ENCODE measurements around the gene NCL. TPM values are rescaled to one million over a fixed set of nuclear protein-coding genes. Genes with fewer than 3 reads are reported as not detected.

The NCL gene
- total RNA-seq, 1 donor from 2014 or later = 603 TPM

GRCh38 chr2:231415029-231415428, 49.3 kb downstream of the NCL start:
- Histone ChIP-seq H3K27ac (ENCODE audit: low read depth, low read length) (no peak overlapping the region), H3K36me3 (ENCODE audit: insufficient read depth, low read length) (no peaks in the 10 kb centered on the region), H3K4me2 (ENCODE audit: low read length) (no peak overlapping the region), H2AFZ (ENCODE audit: low read depth, low read length) (no peak overlapping the region), H3K4me1 (ENCODE audit: insufficient read depth, low read length) (peaks cover 5% of the 10 kb centered on the region), H3K79me2 (ENCODE audit: insufficient read depth, low read length) (no peaks in the 10 kb centered on the region), H3K4me3 (ENCODE audit: insufficient read depth, low read depth, low read length) (no peak overlapping the region), H3K9me3 (ENCODE audit: insufficient read depth, low read depth, low read length) (no peaks in the 10 kb centered on the region), H3K9ac (ENCODE audit: low read length) (no peak overlapping the region), H4K20me1 (ENCODE audit: insufficient read depth, low read length) (no peaks in the 10 kb centered on the region), H3K27me3 (ENCODE audit: insufficient read depth, low read length) (no peaks in the 10 kb centered on the region)
- no peak overlapping the region for H3K27ac Mint-ChIP-seq (ENCODE audit: unreplicated experiment)
- H3K27me3 Mint-ChIP-seq (ENCODE audit: low read depth, unreplicated experiment) = peaks cover 9% of the 10 kb centered on the region
- TF ChIP-seq CTCF (IDR thresholded peaks at IDR 0.05; ENCODE audit: insufficient read depth, low read depth, low read length) = no peak
- no peak for TF ChIP-seq EZH2 (IDR thresholded peaks at IDR 0.05; ENCODE audit: insufficient read depth, low read length)
- peaks cover 5% of the 10 kb centered on the region for H3K4me1 Mint-ChIP-seq (ENCODE audit: low read depth, unreplicated experiment)
- no peaks in the 10 kb centered on the region for H3K36me3 Mint-ChIP-seq (ENCODE audit: low read depth, unreplicated experiment)
- FAIRE-seq (no peak), DNase-seq (ENCODE audit: low read depth) (no peak)
- H3K9me3 Mint-ChIP-seq (ENCODE audit: unreplicated experiment) = peaks cover 3% of the 10 kb centered on the region
- no peak overlapping the region for H3K4me3 Mint-ChIP-seq (ENCODE audit: unreplicated experiment)

DNA sequence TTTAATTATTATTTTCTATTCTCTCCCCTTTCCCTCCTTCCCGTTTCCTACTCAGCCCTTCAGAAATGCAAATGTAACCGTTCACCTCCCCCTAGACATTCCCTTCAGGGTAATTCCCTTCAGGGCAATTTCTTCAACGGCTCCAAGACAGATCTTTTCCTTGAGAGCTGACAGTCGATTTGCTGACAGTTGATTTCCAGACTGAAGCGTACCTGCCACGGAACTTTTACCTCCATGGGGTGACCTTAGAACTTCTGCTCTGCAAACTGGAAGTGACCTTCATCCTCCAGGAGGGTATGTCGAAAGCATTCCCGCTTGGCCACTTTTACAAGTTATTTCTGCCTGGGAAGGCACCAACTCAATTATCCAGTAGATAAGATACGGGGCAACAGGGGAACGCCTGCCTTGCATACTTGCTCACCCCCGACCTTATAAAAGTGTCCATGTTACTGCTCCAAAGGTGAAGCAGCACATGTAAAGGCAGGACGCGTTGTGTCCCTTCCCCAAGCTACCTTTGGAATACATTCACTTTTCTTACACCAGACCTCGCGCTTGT, 50.3 kb downstream of the NCL start:
- Mint-ChIP-seq H3K9me3 (ENCODE audit: unreplicated experiment) (peaks cover 3% of the 10 kb centered on the region), H3K27me3 (ENCODE audit: low read depth, unreplicated experiment) (peaks cover 6% of the 10 kb centered on the region), H3K4me1 (ENCODE audit: low read depth, unreplicated experiment) (peaks cover 5% of the 10 kb centered on the region), H3K36me3 (ENCODE audit: low read depth, unreplicated experiment) (no peaks in the 10 kb centered on the region), H3K4me3 (ENCODE audit: unreplicated experiment) (no peak overlapping the region), H3K27ac (ENCODE audit: unreplicated experiment) (no peak overlapping the region)
- no peak overlapping the region for H2AFZ ChIP-seq (ENCODE audit: low read depth, low read length)
- no peaks in the 10 kb centered on the region for H3K36me3 ChIP-seq (ENCODE audit: insufficient read depth, low read length)
- no peaks in the 10 kb centered on the region for H3K27me3 ChIP-seq (ENCODE audit: insufficient read depth, low read length)
- H3K27ac ChIP-seq (ENCODE audit: low read depth, low read length) = no peak overlapping the region
- no peaks in the 10 kb centered on the region for H3K79me2 ChIP-seq (ENCODE audit: insufficient read depth, low read length)
- no peaks in the 10 kb centered on the region for H3K9me3 ChIP-seq (ENCODE audit: insufficient read depth, low read depth, low read length)
- FAIRE-seq (no peak), DNase-seq (ENCODE audit: low read depth) (no peak)
- H4K20me1 ChIP-seq (ENCODE audit: insufficient read depth, low read length) = no peaks in the 10 kb centered on the region
- no peak for TF ChIP-seq CTCF (IDR thresholded peaks at IDR 0.05; ENCODE audit: insufficient read depth, low read depth, low read length)
- TF ChIP-seq EZH2 (IDR thresholded peaks at IDR 0.05; ENCODE audit: insufficient read depth, low read length) = no peak
- H3K9ac ChIP-seq (ENCODE audit: low read length) = no peak overlapping the region
- peaks cover 5% of the 10 kb centered on the region for H3K4me1 ChIP-seq (ENCODE audit: insufficient read depth, low read length)
- H3K4me2 ChIP-seq (ENCODE audit: low read length) = no peak overlapping the region
- no peak overlapping the region for H3K4me3 ChIP-seq (ENCODE audit: insufficient read depth, low read depth, low read length)

GRCh38 chr2:231413456-231413855, 50.8 kb downstream of the NCL start:
- Histone ChIP-seq H3K79me2 (ENCODE audit: insufficient read depth, low read length) (no peaks in the 10 kb centered on the region), H3K4me1 (ENCODE audit: insufficient read depth, low read length) (peaks cover 6% of the 10 kb centered on the region), H3K9ac (ENCODE audit: low read length) (no peak overlapping the region), H3K36me3 (ENCODE audit: insufficient read depth, low read length) (no peaks in the 10 kb centered on the region), H3K27ac (ENCODE audit: low read depth, low read length) (no peak overlapping the region), H3K4me3 (ENCODE audit: insufficient read depth, low read depth, low read length) (no peak overlapping the region), H3K9me3 (ENCODE audit: insufficient read depth, low read depth, low read length) (no peaks in the 10 kb centered on the region), H3K27me3 (ENCODE audit: insufficient read depth, low read length) (no peaks in the 10 kb centered on the region), H4K20me1 (ENCODE audit: insufficient read depth, low read length) (no peaks in the 10 kb centered on the region), H3K4me2 (ENCODE audit: low read length) (no peak overlapping the region), H2AFZ (ENCODE audit: low read depth, low read length) (no peak overlapping the region)
- peaks cover 6% of the 10 kb centered on the region for H3K27me3 Mint-ChIP-seq (ENCODE audit: low read depth, unreplicated experiment)
- peaks cover 8% of the 10 kb centered on the region for H3K4me1 Mint-ChIP-seq (ENCODE audit: low read depth, unreplicated experiment)
- H3K9me3 Mint-ChIP-seq (ENCODE audit: unreplicated experiment) = peaks cover 3% of the 10 kb centered on the region
- no peak for TF ChIP-seq CTCF (IDR thresholded peaks at IDR 0.05; ENCODE audit: insufficient read depth, low read depth, low read length)
- TF ChIP-seq EZH2 (IDR thresholded peaks at IDR 0.05; ENCODE audit: insufficient read depth, low read length) = no peak
- H3K4me3 Mint-ChIP-seq (ENCODE audit: unreplicated experiment) = no peak overlapping the region
- DNase-seq (ENCODE audit: low read depth) (no peak), FAIRE-seq (no peak)
- H3K27ac Mint-ChIP-seq (ENCODE audit: unreplicated experiment) = no peak overlapping the region
- no peaks in the 10 kb centered on the region for H3K36me3 Mint-ChIP-seq (ENCODE audit: low read depth, unreplicated experiment)

Data from astrocyte (in vitro differentiated cells and primary cell).